ENCODE data around the gene PAX9. TPM values are rescaled to one million over a fixed set of nuclear protein-coding genes. Genes with fewer than 3 reads are reported as not detected.

Gene PAX9
- total RNA-seq, 6 experiments from 2014 or later: 0.10 to 0.35 (median 0.24) TPM; not detected in 1

DNA sequence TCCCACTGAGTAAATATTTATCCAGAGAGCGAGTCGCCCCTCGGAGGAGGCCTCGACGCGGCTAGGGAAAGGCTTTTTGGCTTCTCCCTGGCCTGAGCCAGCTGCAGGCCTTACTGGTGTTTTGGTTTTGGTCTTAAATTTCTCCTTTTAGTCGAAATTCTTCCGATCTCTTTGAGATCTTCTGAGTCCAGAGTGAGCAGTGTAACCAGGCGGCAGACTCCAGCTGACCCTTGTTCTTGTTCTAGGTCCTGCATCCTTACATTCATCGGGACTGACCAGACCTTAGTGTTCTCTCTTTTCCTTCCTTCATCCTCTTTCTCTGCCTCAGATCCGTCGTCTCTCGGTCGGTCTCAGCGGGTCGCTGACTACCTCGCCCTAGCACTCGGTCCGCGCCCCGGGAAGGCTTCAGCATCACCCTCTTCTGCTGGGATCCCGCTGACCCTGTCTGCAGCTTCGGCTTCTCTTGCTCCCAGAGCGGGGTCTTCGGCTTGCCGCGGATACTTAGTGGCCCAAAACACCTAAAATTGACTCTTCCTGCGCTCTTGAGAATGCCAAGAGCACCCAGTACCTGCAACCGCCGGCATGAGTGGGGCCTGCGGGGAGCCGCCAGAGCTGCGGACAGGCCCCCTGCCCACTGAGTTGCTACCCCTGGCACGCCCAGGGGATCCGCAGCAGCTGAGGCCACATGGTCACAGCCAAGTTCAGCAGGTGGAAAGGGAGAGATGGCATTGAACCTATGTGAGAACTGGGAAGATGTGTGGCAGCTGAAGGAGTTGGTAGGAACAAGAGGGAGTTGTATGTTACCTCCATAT lies 2.4 kb upstream of the PAX9 start:
- Mint-ChIP-seq H3K9me3 (peaks cover 15% of the 10 kb centered on the region), H3K27ac (no peak overlapping the region), H3K4me1 (ENCODE audit: low read depth) (peaks cover 24% of the 10 kb centered on the region), H3K27me3 (ENCODE audit: insufficient read depth) (peaks cover 85% of the 10 kb centered on the region), H3K4me3 (no peak overlapping the region), H3K36me3 (ENCODE audit: low read depth) (peaks cover 11% of the 10 kb centered on the region; the same call in 1 of the 2 replicates)
- TF ChIP-seq, protein P1, sequence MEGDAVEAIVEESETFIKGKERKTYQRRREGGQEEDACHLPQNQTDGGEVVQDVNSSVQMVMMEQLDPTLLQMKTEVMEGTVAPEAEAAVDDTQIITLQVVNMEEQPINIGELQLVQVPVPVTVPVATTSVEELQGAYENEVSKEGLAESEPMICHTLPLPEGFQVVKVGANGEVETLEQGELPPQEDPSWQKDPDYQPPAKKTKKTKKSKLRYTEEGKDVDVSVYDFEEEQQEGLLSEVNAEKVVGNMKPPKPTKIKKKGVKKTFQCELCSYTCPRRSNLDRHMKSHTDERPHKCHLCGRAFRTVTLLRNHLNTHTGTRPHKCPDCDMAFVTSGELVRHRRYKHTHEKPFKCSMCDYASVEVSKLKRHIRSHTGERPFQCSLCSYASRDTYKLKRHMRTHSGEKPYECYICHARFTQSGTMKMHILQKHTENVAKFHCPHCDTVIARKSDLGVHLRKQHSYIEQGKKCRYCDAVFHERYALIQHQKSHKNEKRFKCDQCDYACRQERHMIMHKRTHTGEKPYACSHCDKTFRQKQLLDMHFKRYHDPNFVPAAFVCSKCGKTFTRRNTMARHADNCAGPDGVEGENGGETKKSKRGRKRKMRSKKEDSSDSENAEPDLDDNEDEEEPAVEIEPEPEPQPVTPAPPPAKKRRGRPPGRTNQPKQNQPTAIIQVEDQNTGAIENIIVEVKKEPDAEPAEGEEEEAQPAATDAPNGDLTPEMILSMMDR (IDR thresholded peaks at IDR 0.05): no peak
- DNase-seq: no peak

DNA sequence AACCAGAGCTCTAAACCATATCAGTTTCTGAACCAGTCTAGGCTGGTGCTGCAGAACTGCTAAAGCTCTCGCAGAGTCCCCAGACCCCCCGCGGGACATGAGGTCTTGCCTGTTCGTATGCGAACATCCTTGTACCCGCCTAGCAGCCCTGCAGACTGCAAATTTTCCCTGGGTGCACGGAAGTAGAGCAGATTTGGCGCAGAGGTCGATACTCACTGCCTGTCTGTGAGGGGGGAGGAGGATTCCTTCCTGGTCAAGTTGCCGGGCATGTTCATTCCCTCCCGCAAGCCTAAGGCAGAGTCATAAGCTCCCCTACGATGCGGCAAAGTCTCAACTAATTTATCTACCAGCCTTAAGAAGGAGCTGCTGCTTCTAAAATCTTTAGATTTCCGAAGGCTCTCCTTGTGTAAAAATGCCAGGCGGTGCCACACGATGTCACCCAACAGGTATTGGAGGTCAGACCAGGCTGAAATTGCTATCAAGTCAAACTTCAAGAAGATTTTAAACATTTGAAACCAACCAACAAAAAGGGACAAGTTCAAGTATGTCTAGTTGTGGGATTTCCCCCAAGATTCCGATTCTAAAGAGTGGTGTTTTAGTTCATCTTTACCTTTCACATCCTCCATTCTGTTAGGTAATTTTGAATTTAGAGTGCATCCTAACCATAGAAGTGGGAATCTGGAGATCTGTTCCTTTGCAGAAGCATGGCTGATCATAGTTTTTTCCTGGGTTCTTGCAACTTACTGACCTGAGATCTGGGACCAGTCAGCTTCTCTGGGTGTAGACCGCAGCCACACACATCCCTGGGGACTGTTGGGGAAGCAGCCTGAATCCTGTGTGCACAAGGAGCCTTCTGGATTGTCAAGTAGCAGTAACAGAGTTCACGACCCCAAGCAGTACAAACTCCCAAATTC lies 1.6 kb upstream of the PAX9 start:
- H3K4me3 Mint-ChIP-seq: no peak overlapping the region
- H3K27me3 Mint-ChIP-seq (ENCODE audit: insufficient read depth): peaks cover 77% of the 10 kb centered on the region
- TF ChIP-seq, protein P1 (IDR thresholded peaks at IDR 0.05): no peak
- DNase-seq: no peak
- H3K4me1 Mint-ChIP-seq (ENCODE audit: low read depth): peaks cover 24% of the 10 kb centered on the region
- peaks cover 11% of the 10 kb centered on the region; the same call in 1 of the 2 replicates for H3K36me3 Mint-ChIP-seq (ENCODE audit: low read depth)
- H3K27ac Mint-ChIP-seq: no peak overlapping the region
- peaks cover 14% of the 10 kb centered on the region for H3K9me3 Mint-ChIP-seq

DNA sequence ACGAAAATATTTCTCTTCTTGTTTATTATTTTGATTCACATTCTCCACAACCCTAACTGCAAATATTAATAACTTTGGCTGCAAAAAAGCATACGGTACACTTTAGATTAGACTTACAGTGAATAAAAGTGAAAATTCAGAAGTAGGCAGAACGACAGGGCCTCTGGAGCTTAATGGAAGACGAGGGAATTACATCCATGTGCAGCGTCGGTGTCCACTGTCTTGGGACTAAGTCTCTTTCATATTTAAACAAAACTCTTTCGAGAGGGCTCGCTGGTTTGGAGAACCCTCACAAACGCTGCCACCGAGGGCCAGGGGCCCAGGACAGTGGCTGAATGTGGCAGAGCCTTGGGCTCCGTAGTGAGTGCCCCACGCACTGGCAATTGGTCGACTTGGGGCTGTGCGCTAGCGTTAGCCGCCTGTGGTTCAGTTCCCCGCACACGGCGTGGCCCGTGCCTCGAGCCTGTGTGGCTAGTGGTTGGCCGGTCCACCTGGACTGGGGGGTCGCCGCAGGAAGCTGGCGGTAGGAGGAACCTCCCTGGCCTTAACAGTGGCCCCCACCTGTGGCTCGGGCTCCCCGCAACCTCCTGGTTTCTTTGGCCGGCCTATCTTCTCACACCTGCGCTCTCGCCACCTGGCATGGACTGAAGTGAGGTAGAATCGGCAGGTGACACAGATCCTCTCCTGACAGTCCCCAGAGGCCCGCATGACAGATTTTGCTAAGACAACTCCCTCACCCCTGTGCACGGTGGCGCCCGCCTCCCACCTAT lies 739 bp upstream of the PAX9 start:
- H3K4me1 Mint-ChIP-seq (ENCODE audit: low read depth): peaks cover 30% of the 10 kb centered on the region
- TF ChIP-seq, protein P1 (IDR thresholded peaks at IDR 0.05): no peak
- peaks cover 6% of the 10 kb centered on the region; the same call in 1 of the 2 replicates for H3K9me3 Mint-ChIP-seq
- H3K27me3 Mint-ChIP-seq (ENCODE audit: insufficient read depth): peaks cover 68% of the 10 kb centered on the region
- peak overlapping the region; percentile 89 for H3K4me3 Mint-ChIP-seq
- DNase-seq: no peak
- peaks cover 5% of the 10 kb centered on the region; the same call in 1 of the 2 replicates for H3K36me3 Mint-ChIP-seq (ENCODE audit: low read depth)
- H3K27ac Mint-ChIP-seq: no peak overlapping the region

DNA sequence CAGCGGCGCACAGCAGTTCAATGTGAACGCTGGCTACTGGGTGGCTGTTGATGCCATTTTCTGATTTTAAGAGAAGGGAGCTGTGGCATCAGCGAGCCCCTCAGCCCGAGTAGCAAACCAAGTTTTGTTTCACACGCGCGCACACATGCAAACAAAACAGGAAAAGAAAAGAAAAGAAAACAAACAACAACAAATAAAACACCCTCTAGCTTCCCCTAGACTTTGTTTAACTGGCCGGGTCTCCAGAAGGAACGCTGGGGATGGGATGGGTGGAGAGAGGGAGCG lies 540 bp downstream of the PAX9 start:
- DNase-seq: no peak
- Mint-ChIP-seq H3K27me3 (ENCODE audit: insufficient read depth) (peaks cover 57% of the 10 kb centered on the region), H3K9me3 (peaks cover 6% of the 10 kb centered on the region; the same call in 1 of the 2 replicates), H3K4me3 (peak overlapping the region; percentile 89), H3K27ac (no peak overlapping the region), H3K4me1 (ENCODE audit: low read depth) (peaks cover 30% of the 10 kb centered on the region), H3K36me3 (ENCODE audit: low read depth) (peaks cover 5% of the 10 kb centered on the region; the same call in 1 of the 2 replicates)
- TF ChIP-seq, protein P1 (IDR thresholded peaks at IDR 0.05): no peak

Data from HFFc6 (cell line).